AG08396 (cell line): ENCODE data around the gene CCL25.
"Not testable (repeated sequence)": the region's sequence is repeated elsewhere in the genome, so short reads cannot be mapped to it uniquely, and the experiment has no call there.

ENCODE experiments used
- DNase-seq: peaks from one replicate; pipeline ENCODE4 v3.0.0; 2012; ENCODE audit warnings: low spot score, mixed read lengths

The CCL25 gene

GRCh38 chr19:8085598-8086408 lies 33.2 kb downstream of the CCL25 start:
- DNase-seq: no peak

- no peak for DNase-seq
Measured at GRCh38 chr19:8086849-8087248, 34.3 kb downstream of the CCL25 start.

- DNase-seq: no peak
Measured at GRCh38 chr19:8087876-8088275, 35.3 kb downstream of the CCL25 start.

- no peak for DNase-seq
Measured at GRCh38 chr19:8088752-8089663, 36.4 kb downstream of the CCL25 start.

- no peak for DNase-seq
Measured at GRCh38 chr19:8089664-8090601, 37.4 kb downstream of the CCL25 start.

GRCh38 chr19:8090950-8091349 lies 38.4 kb downstream of the CCL25 start:
- no peak for DNase-seq

GRCh38 chr19:8093740-8094139 lies 41.2 kb downstream of the CCL25 start:
- DNase-seq: no peak

GRCh38 chr19:8094336-8094735 lies 41.8 kb downstream of the CCL25 start:
- no peak for DNase-seq

- no peak for DNase-seq
Measured at GRCh38 chr19:8095354-8095886, 42.9 kb downstream of the CCL25 start.

- DNase-seq: no peak
Measured at GRCh38 chr19:8096071-8096470, 43.5 kb downstream of the CCL25 start.

GRCh38 chr19:8097198-8097597 lies 44.6 kb downstream of the CCL25 start:
- no peak for DNase-seq

- no peak for DNase-seq
Measured at GRCh38 chr19:8097681-8098567, 45.4 kb downstream of the CCL25 start.

- no peak for DNase-seq
Measured at GRCh38 chr19:8101311-8101710, 48.8 kb downstream of the CCL25 start.

- DNase-seq: not testable (repeated sequence)
Measured at GRCh38 chr19:8101910-8102309, 49.4 kb downstream of the CCL25 start.

- no peak for DNase-seq
Measured at GRCh38 chr19:8105471-8105870, 52.9 kb downstream of the CCL25 start.

GRCh38 chr19:8107301-8107903 lies 54.8 kb downstream of the CCL25 start:
- DNase-seq: no peak

GRCh38 chr19:8108560-8109445 lies 56.2 kb downstream of the CCL25 start:
- no peak for DNase-seq

- no peak for DNase-seq
Measured at GRCh38 chr19:8109455-8109854, 56.9 kb downstream of the CCL25 start.
